IMR-90 (cell line): ENCODE measurements around the gene LETM1. TPM values are rescaled to one million over a fixed set of nuclear protein-coding genes. Genes with fewer than 3 reads are reported as not detected.

ENCODE experiments used
- ATAC-seq: fragments of 200-7000 bp; cut with Tn5 transposase; 2 replicates; pipeline ENCODE4 v1.9.1; 2020; ENCODE audit warnings: low read depth, mild to moderate bottlenecking, moderate library complexity
- BruUV-seq: library from RNA; stranded (reverse); fragments of 400-500 nt; replicated peaks from 2 replicates; lab custom pipeline; 2021; lab: Mats Ljungman, UMichigan
- CTCF ChIA-PET: fragments of 300-600 bp; formaldehyde crosslinking; extraction: SDS; loops from one replicate; lab custom pipeline; 2021; ENCODE audit warnings: antibody characterized with exemption; lab: Yijun Ruan, JAX
- POLR2A ChIA-PET: fragments of 300-600 bp; sonication (Branson Sonifier 250); formaldehyde crosslinking; loops from one replicate; lab custom pipeline; 2022; ENCODE audit warnings: antibody characterized with exemption; ENCODE audit not compliant: unreplicated experiment; lab: Charles Lee
- DNase-seq: peaks from one replicate; pipeline ENCODE4 v3.0.0; 2013
- H2AFZ ChIP-seq: replicated peaks from 2 replicates; pipeline ENCODE3; 2013; ENCODE audit warnings: low read length, mild to moderate bottlenecking; ENCODE audit not compliant: poor library complexity
- H2AK5ac ChIP-seq: 2 replicates; pipeline ENCODE4 v1.6.1; 2013; ENCODE audit warnings: low read depth, low read length, inconsistent platforms
- H2AK9ac ChIP-seq: replicated peaks from 2 replicates; pipeline ENCODE3; 2013; ENCODE audit warnings: mild to moderate bottlenecking, low read depth, low read length, moderate library complexity; ENCODE audit not compliant: poor library complexity
- H2BK120ac ChIP-seq: 2 replicates; pipeline ENCODE4 v1.6.1; 2013; ENCODE audit warnings: low read depth, low read length, inconsistent platforms
- H2BK15ac ChIP-seq: 3 replicates; pipeline ENCODE4 v1.6.1; 2013; ENCODE audit warnings: low read depth, low read length, inconsistent platforms
- H2BK20ac ChIP-seq: 2 replicates; pipeline ENCODE4 v1.6.1; 2013; ENCODE audit warnings: low read depth, mild to moderate bottlenecking, inconsistent platforms, low read length, moderate library complexity
- H2BK5ac ChIP-seq: 2 replicates; pipeline ENCODE4 v1.6.1; 2013; ENCODE audit warnings: mild to moderate bottlenecking, low read depth, low read length, inconsistent platforms; ENCODE audit not compliant: poor library complexity, severe bottlenecking
- H3K14ac ChIP-seq: replicated peaks from 2 replicates; pipeline ENCODE4 v1.6.1; 2013; ENCODE audit warnings: low read depth, low read length, inconsistent platforms
- H3K18ac ChIP-seq: 2 replicates; pipeline ENCODE4 v1.6.1; 2013; ENCODE audit warnings: low read depth, low read length, control low read depth
- H3K23ac ChIP-seq: 2 replicates; pipeline ENCODE4 v1.6.1; 2013; ENCODE audit warnings: low read depth, low read length, inconsistent platforms
- H3K27ac ChIP-seq: 2 replicates; pipeline ENCODE4 v1.5.1; 2013; ENCODE audit warnings: mild to moderate bottlenecking, control low read depth, low read length; ENCODE audit not compliant: insufficient read depth
- H3K27me3 ChIP-seq: 2 replicates; pipeline ENCODE4 v1.6.1; 2013; ENCODE audit warnings: low read length; ENCODE audit not compliant: control insufficient read depth, insufficient read depth
- H3K36me3 ChIP-seq: 2 replicates; pipeline ENCODE4 v1.6.1; 2013; ENCODE audit warnings: low read length, mixed read lengths; ENCODE audit not compliant: control insufficient read depth, insufficient read depth
- H3K4ac ChIP-seq: 2 replicates; pipeline ENCODE4 v1.6.1; 2013; ENCODE audit warnings: low read depth, low read length, inconsistent platforms
- H3K4me1 ChIP-seq: 2 replicates; pipeline ENCODE4 v1.6.1; 2013; ENCODE audit warnings: low read length, mixed read lengths; ENCODE audit not compliant: control insufficient read depth, insufficient read depth
- H3K4me2 ChIP-seq: 2 replicates; pipeline ENCODE4 v1.6.1; 2013; ENCODE audit warnings: low read depth, mild to moderate bottlenecking, control low read depth, low read length, moderate library complexity
- H3K4me3 ChIP-seq: 2 replicates; pipeline ENCODE4 v1.5.1; 2013; ENCODE audit warnings: low read depth, mild to moderate bottlenecking, control low read depth, low read length, moderate library complexity; ENCODE audit not compliant: insufficient read depth
- H3K56ac ChIP-seq: 2 replicates; pipeline ENCODE4 v1.6.1; 2013; ENCODE audit warnings: low read length, inconsistent platforms; ENCODE audit not compliant: insufficient read depth; ENCODE audit errors: extremely low read depth
- H3K79me1 ChIP-seq, 2 experiments: 2 replicates each; pipeline ENCODE4 v1.6.1; 2013; ENCODE audit warnings: low read length in 2 of 2, inconsistent platforms in 1 of 2, low read depth in 1 of 2
- H3K9ac ChIP-seq: 2 replicates; pipeline ENCODE4 v1.6.1; 2013; ENCODE audit warnings: low read depth, low read length, control low read depth
- H3K9me1 ChIP-seq: 2 replicates; pipeline ENCODE4 v1.6.1; 2013; ENCODE audit warnings: low read length, inconsistent platforms; ENCODE audit not compliant: insufficient read depth
- H3K9me3 ChIP-seq: 2 replicates; pipeline ENCODE4 v1.6.1; 2013; ENCODE audit warnings: low read length; ENCODE audit not compliant: control insufficient read depth, insufficient read depth
- H4K20me1 ChIP-seq: 2 replicates; pipeline ENCODE4 v1.6.1; 2013; ENCODE audit warnings: low read length, inconsistent platforms; ENCODE audit not compliant: insufficient read depth
- H4K5ac ChIP-seq: 2 replicates; pipeline ENCODE4 v1.6.1; 2013; ENCODE audit warnings: mild to moderate bottlenecking, low read depth, low read length, control low read depth
- H4K8ac ChIP-seq, 2 experiments: 2 replicates each; pipeline ENCODE4 v1.6.1; 2013; ENCODE audit warnings: low read depth in 2 of 2, low read length in 2 of 2, control low read depth in 1 of 2, inconsistent platforms in 1 of 2
- H4K91ac ChIP-seq: 2 replicates; pipeline ENCODE4 v1.6.1; 2013; ENCODE audit warnings: low read depth, low read length, inconsistent platforms; ENCODE audit not compliant: insufficient read depth
- CEBPB ChIP-seq: IDR thresholded peaks from 2 replicates; pipeline ENCODE4 v1.6.1; 2012; ENCODE audit warnings: low read depth, low read length, improper control_type of control experiment
- CHD1 ChIP-seq: IDR thresholded peaks from 2 replicates; pipeline ENCODE4 v1.6.1; 2012; ENCODE audit warnings: low read depth, low read length, improper control_type of control experiment
- ELK1 ChIP-seq: fragments of 150-350 bp; IDR thresholded peaks from 2 replicates; pipeline ENCODE4 v1.6.1; 2016; ENCODE audit warnings: low read depth, mild to moderate bottlenecking, low read length, moderate library complexity, borderline replicate concordance
- FOS ChIP-seq: fragments of 150-350 bp; IDR thresholded peaks from 2 replicates; pipeline ENCODE4 v1.6.1; 2016; ENCODE audit warnings: low read depth, low read length
- MAFK ChIP-seq: IDR thresholded peaks from 2 replicates; pipeline ENCODE4 v1.6.1; 2012; ENCODE audit warnings: low read depth, low read length, improper control_type of control experiment
- MAZ ChIP-seq: IDR thresholded peaks from 2 replicates; pipeline ENCODE4 v1.6.1; 2012; ENCODE audit warnings: low read depth, mild to moderate bottlenecking, low read length, improper control_type of control experiment, moderate library complexity, borderline replicate concordance
- MXI1 ChIP-seq: IDR thresholded peaks from 2 replicates; pipeline ENCODE4 v1.6.1; 2012; ENCODE audit warnings: low read depth, mild to moderate bottlenecking, low read length, moderate library complexity, borderline replicate concordance
- RAD21 ChIP-seq: IDR thresholded peaks from 2 replicates; pipeline ENCODE4 v1.6.1; 2012; ENCODE audit warnings: low read length, improper control_type of control experiment
- RFX5 ChIP-seq: IDR thresholded peaks from 2 replicates; pipeline ENCODE4 v1.8.0; 2012; ENCODE audit warnings: low read depth, mild to moderate bottlenecking, low read length, moderate library complexity
- SMC3 ChIP-seq: fragments of 150-350 bp; IDR thresholded peaks from 2 replicates; pipeline ENCODE4 v1.6.1; 2016; ENCODE audit warnings: low read depth, mild to moderate bottlenecking, antibody characterized with exemption, low read length, moderate library complexity
- USF2 ChIP-seq: fragments of 150-350 bp; IDR thresholded peaks from 2 replicates; pipeline ENCODE4 v1.6.1; 2017; ENCODE audit warnings: mild to moderate bottlenecking, antibody characterized with exemption, low read length, low read depth
- WGBS, 2 experiments: methylation state at CpG; one replicate each; pipeline versions ENCODE4 v1.1.5 to v1.1.7; 2013; ENCODE audit warnings: missing lambda C conversion rate in 2 of 2; ENCODE audit not compliant: insufficient read length in 1 of 2; ENCODE audit errors: extremely low coverage in 2 of 2; 5-methylcytosine and 5-hydroxymethylcytosine counted together
- dilution Hi-C: fragments of 300-500 bp; cut with HindIII; formaldehyde crosslinking; loops from one replicate; pipeline ENCODE4 v1.14.3; 2018; ENCODE audit warnings: low sequenced_read_pairs; ENCODE audit not compliant: unreplicated experiment
- in situ Hi-C: fragments of 300-500 bp; cut with MboI; formaldehyde crosslinking; loops from 3 replicates; pipeline ENCODE4 v1.14.3; 2019; ENCODE audit warnings: low sequenced_read_pairs, inconsistent platforms, mixed read lengths
- intact Hi-C: fragments of 100-400 bp; cut with micrococcal nuclease; formaldehyde crosslinking; loops from 2 replicates; pipeline ENCODE4 v1.10.0; 2022
- polyA plus RNA-seq, 3 experiments: library from polyadenylated mRNA; depleted of rRNA; stranded (reverse); fragments of >200 nt; gene quantifications; 2 replicates each; pipeline ENCODE4 v1.2.3, GENCODE V29; 2012; ENCODE audit warnings: low replicate concordance in 1 of 3
- total RNA-seq: library from RNA; depleted of rRNA; stranded (reverse); fragments of >200 nt; gene quantifications from 2 replicates; pipeline ENCODE4 v1.2.3, GENCODE V29; 2012

LETM1 gene
- total and polyA plus RNA-seq, 2 of the 4 experiments (the other 2 are of a cell fraction) = 25.0 to 49.3 TPM

DNA sequence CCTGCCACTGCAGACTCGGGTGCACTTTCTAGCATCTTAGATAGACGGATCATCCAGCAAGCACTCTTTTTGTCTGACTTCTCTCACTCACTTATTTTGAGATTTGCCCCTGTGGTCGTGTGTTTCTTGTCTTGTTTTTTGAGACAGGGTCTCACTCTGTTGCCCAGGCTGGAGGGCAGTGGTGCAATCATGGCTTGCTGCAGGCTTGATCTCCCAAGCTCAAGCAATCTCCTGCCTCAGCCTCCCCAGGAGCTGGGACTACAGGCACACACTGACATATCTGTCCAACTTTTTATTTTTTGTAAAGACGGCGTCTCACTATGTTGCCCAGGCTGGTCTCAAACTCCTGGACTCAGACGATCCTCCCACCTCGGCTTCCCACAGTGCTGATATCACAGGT is 36.1 kb downstream of the LETM1 start:
- BruUV-seq = no TSS peak
- in situ Hi-C loops (no loop called here), intact Hi-C loops (no loop called here), dilution Hi-C loops (no loop called here)
- H2AK5ac ChIP-seq = no peak overlapping the region
- no peak overlapping the region for H3K18ac ChIP-seq
- H3K27ac ChIP-seq = no peak overlapping the region
- no peaks in the 10 kb centered on the region for H3K27me3 ChIP-seq
- DNase-seq = no peak
- H3K9me1 ChIP-seq = no peaks in the 10 kb centered on the region
- H2BK20ac ChIP-seq = no peak overlapping the region
- H2BK120ac ChIP-seq = no peak overlapping the region
- H4K8ac ChIP-seq = no peak overlapping the region
- no peak overlapping the region for H3K9ac ChIP-seq
- H2BK15ac ChIP-seq = no peak overlapping the region
- ChIA-PET CTCF (no interaction called here), POLR2A (no interaction called here)
- no peak overlapping the region for H2AK9ac ChIP-seq
- no peak overlapping the region for H3K4ac ChIP-seq
- H3K79me1 ChIP-seq = 0 out of 4 replicates have a peak, but pooled peaks cover 0 to 3% of the 10 kb centered on the region in 2 experiments
- WGBS, 2 experiments = 100% methylated on average over 3 of the region's 7 CpGs; no CpG with 5 or more reads in 1 of the 2 experiments
- no peak overlapping the region for H4K91ac ChIP-seq
- no peak overlapping the region for H3K4me3 ChIP-seq
- H4K20me1 ChIP-seq = no peaks in the 10 kb centered on the region
- peaks cover 57% of the 10 kb centered on the region for H3K36me3 ChIP-seq
- H3K56ac ChIP-seq = no peak overlapping the region
- H3K4me1 ChIP-seq = no peaks in the 10 kb centered on the region; the same call in 1 of the 2 replicates
- no peak overlapping the region for H3K23ac ChIP-seq
- no peak overlapping the region for H2BK5ac ChIP-seq
- H2AFZ ChIP-seq = peak overlapping the region; percentile 2
- no peak for ATAC-seq
- no peak overlapping the region for H4K5ac ChIP-seq
- H3K4me2 ChIP-seq = no peak overlapping the region
- TF ChIP-seq RFX5 (no peak), FOS (no peak), ELK1 (no peak), SMC3 (no peak), MAZ (no peak), MXI1 (no peak), MAFK (no peak), USF2 (no peak), CEBPB (no peak), RAD21 (no peak), CHD1 (no peak)
- no peaks in the 10 kb centered on the region for H3K9me3 ChIP-seq
- H3K14ac ChIP-seq = no peak overlapping the region
